Esophagus mucosa (tissue), 1 donor: ENCODE measurements around the gene TEAD1. TPM values are rescaled to one million over a fixed set of nuclear protein-coding genes. Genes with fewer than 3 reads are reported as not detected.
A peak's percentile ranks its signal among the peaks of the same experiment; 100 is the strongest.
"Not testable (repeated sequence)": the region's sequence is repeated elsewhere in the genome, so short reads cannot be mapped to it uniquely, and the experiment has no call there.

ENCODE experiments used
- ATAC-seq: fragments of 200-7000 bp; cut with Tn5 transposase; one replicate; pipeline ENCODE4 v1.9.1; 2020
- total RNA-seq: library from RNA; stranded (reverse); gene quantifications from one replicate; pipeline ENCODE4 v1.2.4, GENCODE V29; 2023
- donor health status: DM: yes; HTN: yes; CAD: no.

TEAD1 gene
- total RNA-seq, 1 donor from 2014 or later: 35.3 TPM

- ATAC-seq: no peak
Measured at GRCh38 chr11:12868315-12869073, 194.3 kb downstream of the TEAD1 start.

DNA sequence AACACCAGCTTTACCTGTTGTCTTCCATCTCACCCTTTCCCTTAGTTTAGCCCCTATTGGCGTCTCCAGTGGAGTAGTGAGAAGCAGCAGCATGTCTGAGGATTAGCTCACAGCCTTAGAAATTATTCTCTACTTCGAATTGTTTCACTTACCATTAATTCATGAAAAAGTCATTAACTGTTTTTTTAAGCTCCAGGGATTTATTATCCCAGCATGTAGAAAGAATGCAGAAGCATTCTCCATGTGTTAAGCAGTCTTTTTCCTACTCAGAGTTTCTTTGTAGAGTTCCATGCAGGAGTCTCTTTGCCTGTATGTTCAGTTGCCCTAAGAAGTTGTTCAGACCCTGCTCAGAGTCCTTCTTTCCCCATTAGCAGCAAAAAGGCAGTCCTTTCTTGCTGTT is 197.0 kb downstream of the TEAD1 start:
- no peak for ATAC-seq

DNA sequence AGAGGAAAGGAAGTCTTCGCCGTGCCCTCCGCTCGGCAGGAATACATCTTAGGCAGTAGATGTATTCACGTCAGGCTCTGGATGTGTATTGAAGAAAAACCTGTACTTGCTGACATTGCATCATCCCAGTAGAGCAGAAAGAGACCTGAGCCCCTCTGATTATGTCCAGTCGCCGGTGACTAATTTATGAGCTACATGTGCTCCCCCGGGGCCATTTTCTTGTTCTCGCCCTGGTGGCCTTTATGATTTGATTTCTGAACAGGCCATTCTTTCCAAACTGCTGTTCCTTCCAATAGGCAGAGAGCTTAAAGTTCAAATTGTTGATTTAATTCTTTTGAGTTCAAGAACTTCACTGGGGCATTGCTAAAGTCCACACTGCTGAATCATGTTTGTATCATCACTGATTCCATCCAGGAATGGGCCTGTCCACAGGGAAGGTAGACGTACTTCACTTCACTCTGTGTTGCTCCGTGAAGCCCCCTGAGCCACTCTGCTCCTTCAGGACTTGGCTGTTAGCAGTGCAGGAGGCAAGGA is 197.6 kb downstream of the TEAD1 start:
- no peak for ATAC-seq

DNA sequence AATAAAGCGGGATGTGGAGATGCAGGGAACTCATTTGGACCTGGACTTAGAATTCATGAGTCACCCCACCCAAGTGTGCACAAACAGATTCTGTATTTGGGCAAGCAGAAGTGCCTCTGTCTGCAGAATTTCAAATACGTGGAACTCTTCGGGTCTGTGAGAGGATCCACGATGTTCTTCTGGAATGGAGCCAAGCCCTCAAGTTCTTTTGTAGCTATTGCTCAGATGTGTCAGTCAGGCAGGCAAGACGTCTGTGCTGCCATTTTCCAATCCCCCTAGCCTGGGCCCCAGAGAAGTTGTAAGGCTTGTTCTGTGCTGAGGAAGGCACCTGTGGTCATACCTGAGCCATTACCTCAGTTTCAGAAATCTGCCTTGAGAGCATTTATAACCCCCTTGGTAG is 202.1 kb downstream of the TEAD1 start:
- no peak for ATAC-seq

DNA sequence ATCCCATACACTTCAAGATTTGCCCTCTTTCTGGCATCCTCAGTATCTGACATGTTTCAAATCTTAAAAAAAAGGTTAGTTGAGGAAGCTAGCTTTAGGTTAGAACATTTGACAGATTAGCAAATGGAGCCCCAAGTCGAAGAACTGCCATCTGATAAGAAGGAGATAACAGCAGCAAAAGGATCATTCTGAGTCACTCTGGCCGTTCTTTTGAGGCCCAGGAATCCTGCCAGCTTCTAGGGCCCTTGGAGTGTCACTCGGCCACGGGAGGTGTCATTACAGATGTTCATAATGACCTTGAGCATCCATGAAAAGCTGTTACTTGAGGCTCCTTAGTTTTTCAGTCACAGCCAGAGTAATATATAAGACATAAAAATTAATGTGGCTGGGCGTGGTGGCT is 202.8 kb downstream of the TEAD1 start:
- no peak for ATAC-seq

- ATAC-seq: not testable (repeated sequence)
Measured at GRCh38 chr11:12877508-12877907, 203.3 kb downstream of the TEAD1 start.

DNA sequence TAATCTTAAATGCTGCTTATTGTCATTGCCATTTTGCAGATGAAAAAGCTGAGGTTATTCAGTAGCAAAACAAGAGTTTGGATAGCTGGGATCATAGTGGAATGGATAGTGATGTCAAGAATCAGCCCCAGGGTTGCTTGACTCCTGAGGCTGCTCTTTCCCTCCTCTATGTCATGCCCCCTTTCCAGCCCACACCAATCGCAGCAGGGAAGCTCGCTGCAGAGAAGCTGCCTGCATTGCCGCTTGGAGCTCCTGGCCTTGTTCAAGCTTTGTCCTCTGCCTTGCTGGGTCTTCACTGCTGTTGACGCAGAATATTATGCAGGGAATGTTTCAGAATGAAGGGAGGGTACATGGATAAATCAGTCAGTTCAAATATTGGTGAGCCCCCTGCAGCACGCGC is 206.1 kb downstream of the TEAD1 start:
- no peak for ATAC-seq

DNA sequence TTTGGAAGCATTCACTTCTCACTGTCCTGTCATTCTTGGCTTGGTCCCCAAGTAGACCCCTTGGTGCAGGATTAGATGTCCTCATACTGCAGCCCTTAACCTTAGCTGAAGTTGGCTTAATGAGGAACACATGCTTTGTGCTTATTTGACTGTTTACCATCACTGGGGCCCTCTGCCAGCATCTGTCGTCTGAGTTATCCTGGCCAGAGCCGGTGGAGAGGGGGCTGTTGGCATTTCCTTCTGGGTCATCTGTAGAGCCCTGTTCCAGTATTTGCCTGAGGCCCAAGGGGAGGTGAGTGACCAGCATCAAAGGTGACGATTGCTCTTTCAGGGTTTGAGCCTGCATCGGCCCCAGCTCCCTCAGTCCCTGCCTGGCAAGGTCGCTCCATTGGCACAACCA is 208.4 kb downstream of the TEAD1 start:
- no peak for ATAC-seq

DNA sequence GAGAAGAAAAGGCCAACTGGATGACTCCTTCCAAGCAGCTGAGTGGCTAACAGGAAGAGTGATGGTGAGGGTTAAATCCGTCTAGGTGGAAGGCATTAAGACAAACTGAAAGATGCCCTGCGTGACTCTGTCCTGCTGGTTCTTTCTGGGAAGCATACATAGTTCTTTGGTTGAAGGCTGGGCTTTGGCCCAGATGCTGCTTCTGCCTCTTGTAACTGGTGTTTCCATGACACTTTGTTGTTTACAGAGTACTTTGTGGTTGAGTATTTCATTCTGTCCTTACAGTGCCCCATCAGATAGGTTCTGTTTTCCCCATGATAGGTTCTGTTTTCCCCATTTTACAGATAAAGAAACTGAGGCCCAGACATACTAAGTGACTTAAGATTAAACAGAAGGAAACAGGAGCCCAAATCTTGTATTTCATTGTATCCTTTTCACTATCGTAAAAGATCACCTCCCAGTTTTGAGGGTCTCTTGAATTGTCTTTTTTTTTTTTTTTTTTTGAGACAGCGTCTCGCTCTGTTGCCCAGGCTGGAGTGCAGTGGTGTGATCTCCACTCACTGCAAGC is 210.6 kb downstream of the TEAD1 start:
- no peak for ATAC-seq

DNA sequence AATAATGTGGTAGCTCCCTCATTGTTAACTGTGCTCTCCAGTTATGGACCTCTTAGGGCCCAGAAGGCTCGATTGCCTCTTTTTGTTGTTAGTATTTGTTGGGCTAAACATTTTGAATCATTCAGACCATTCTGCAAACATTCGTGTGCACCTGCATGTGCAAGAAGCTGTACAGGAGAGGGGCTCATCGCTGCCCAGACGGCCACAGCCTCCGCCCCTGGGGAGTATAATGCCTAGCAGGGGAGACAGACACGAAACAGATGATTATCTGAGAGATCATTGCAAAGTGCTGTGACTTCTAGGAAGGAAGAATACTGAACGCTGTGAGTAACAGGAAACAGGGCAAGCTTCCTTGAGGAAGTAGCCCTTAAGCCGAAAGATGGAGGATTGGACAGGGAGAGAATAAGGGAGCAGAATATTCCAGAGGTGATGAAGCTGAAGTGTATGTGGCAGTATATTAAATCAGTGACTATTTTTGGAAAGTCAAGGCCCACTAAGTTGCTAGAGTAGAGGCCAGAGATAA is 211.6 kb downstream of the TEAD1 start:
- no peak for ATAC-seq

DNA sequence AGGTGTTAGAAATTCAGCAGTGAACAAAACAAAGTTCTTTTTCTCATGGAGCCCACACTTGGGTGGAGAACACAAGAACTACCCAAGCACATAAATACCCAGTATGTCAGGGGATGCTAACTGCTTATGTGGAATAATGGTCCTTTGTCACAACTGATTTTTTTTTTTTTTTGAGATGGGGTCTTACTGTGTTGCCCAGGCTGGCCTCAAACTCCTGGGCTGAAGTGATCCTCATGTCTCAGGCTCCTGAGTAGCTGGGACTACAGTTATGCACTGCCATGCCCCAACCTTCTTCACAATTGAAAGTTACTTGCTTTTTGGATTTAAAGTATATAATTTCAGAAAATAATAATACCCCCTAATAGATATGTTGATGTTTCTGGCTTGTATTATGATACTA is 212.3 kb downstream of the TEAD1 start:
- no peak for ATAC-seq

- ATAC-seq: peak; percentile 77
Measured at GRCh38 chr11:12888525-12889158, 214.4 kb downstream of the TEAD1 start.

DNA sequence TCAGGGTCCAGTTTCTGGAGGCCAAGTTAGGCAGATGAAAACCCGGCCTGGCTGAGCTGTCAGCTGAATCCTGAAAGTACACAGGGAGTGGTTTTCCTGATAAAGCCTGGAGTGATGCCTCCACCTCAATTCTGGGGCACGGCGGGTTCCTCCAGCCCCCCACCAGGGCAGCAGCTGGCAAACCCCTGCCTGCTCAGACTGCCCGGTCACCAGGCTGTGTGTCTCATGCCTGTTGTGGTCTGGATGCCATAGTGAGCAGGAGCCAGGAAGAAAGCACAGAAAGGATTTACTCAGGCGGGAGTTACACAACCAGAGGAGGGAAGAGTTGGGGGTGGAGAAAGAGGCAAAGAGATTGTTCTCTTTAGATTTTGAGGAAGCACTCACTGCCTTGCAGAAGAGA is 215.0 kb downstream of the TEAD1 start:
- no peak for ATAC-seq

GRCh38 chr11:12890476-12890875 is 216.3 kb downstream of the TEAD1 start:
- ATAC-seq: no peak

DNA sequence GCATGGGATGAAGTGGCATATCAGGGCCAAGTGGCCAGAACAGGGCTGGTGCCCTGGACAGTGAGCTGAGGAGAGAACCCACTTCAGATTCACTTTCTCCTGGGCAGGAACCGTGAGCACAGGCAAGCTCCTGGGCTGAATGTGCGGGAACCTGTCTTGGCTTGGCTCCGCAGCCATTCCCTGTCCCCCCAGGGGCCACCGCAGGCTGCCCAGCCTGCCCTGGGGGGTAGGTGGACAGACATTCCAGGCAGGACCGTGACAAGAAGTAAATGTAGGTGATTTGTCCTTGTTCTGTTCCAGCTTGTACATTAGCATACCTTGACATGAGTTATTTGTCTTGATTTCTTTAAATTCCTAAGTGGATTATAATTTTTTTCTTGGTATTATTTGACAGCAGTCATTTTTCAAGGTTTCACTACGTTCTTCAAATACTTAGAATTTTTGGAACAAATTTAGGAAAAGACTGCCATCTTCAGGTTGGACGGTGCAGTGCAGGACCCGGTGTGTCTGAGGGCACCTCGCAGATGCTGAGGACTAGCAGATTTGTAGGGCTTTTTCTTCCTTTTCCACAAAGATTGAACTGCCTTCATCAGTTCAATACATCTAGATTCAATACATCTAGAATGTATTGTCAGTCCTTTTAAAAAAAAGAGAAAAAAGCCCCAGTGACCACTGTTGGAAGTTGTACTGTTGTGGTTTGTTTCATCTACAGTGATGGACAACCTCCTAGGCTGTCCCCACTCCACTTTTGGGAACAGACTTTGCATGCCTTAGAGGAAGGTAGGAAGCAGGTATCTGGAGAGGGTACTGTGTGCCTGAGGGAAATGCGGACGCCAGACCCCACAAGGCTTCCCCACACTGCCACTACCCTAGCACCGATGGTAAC is 219.8 kb downstream of the TEAD1 start:
- peak; percentile 54 for ATAC-seq

DNA sequence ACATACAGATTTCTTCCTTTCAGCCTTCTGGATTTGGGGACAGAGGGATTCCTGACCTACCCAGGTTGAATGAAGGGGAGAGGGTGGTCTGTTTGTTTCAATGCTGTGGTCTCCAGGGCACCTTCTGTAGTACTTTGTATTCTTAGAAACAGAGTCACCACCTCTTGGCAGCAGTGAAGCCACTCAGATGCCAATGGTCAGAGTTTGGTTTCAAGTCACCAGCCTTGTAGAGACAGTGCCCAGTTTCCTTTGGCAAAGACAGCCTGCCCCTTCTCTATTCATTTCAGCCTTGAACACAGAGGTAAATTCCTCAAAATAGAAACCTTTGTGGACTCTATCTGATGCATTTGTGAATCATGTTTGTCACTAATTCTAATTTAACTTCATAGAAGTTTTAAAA is 223.2 kb downstream of the TEAD1 start:
- ATAC-seq: no peak

- peak; percentile 55 for ATAC-seq
Measured at GRCh38 chr11:12897867-12898266, 223.6 kb downstream of the TEAD1 start.

GRCh38 chr11:12900496-12900895 is 226.3 kb downstream of the TEAD1 start:
- peak; percentile 27 for ATAC-seq

- no peak for ATAC-seq
Measured at GRCh38 chr11:12901272-12901671, 227.1 kb downstream of the TEAD1 start.

- no peak for ATAC-seq
Measured at GRCh38 chr11:12901874-12902481, 227.8 kb downstream of the TEAD1 start.

GRCh38 chr11:12902791-12903486 is 228.7 kb downstream of the TEAD1 start:
- no peak for ATAC-seq
